Caco-2 (cell line): ENCODE data around the gene ULBP1. TPM values are rescaled to one million over a fixed set of nuclear protein-coding genes. Genes with fewer than 3 reads are reported as not detected.
"Not testable (repeated sequence)": the region's sequence is repeated elsewhere in the genome, so short reads cannot be mapped to it uniquely, and the experiment has no call there.

Source experiments
- BruUV-seq: library from RNA; stranded (reverse); fragments of 400-500 nt; replicated peaks from 2 replicates; lab custom pipeline; 2021; lab: Mats Ljungman, UMichigan
- CTCF ChIA-PET: fragments of 300-600 bp; sonication (Branson Sonifier 250); formaldehyde crosslinking; loops from one replicate; lab custom pipeline; 2022; ENCODE audit warnings: antibody characterized with exemption; lab: Charles Lee
- POLR2A ChIA-PET: fragments of 300-600 bp; sonication (Branson Sonifier 250); formaldehyde crosslinking; loops from one replicate; lab custom pipeline; 2022; ENCODE audit warnings: antibody characterized with exemption; lab: Charles Lee
- DNase-seq, 2 experiments: peaks; one replicate each; pipeline versions ENCODE4 v3.0.0 to v3.0.0-alpha.2; 2020 to 2022
- H3K27me3 ChIP-seq: replicated peaks from 2 replicates; pipeline ENCODE4 v1.6.0; 2011; ENCODE audit warnings: low read length; ENCODE audit not compliant: control insufficient read depth, insufficient read depth
- H3K36me3 ChIP-seq: 2 replicates; pipeline ENCODE4 v1.5.1; 2011; ENCODE audit warnings: low read length; ENCODE audit not compliant: control insufficient read depth, insufficient read depth
- H3K4me1 ChIP-seq: fragments of 250-450 bp; sonication (Bioruptor Pico); 2 replicates; pipeline ENCODE4 v1.5.1; 2020; ENCODE audit warnings: mild to moderate bottlenecking
- H3K4me3 ChIP-seq: 2 replicates; pipeline ENCODE4 v1.5.1; 2011; ENCODE audit warnings: low read depth, mild to moderate bottlenecking, control low read depth, low read length
- H3K9me3 ChIP-seq: fragments of 250-450 bp; sonication (Bioruptor Pico); 2 replicates; pipeline ENCODE4 v1.5.1; 2020; ENCODE audit warnings: mild to moderate bottlenecking, moderate library complexity
- H3K27ac Mint-ChIP-seq: one replicate; pipeline ENCODE4 v1.8.0; 2022; ENCODE audit warnings: mixed read lengths; ENCODE audit not compliant: unreplicated experiment
- H3K27me3 Mint-ChIP-seq: one replicate; pipeline ENCODE4 v1.8.0; 2022; ENCODE audit warnings: mixed read lengths; ENCODE audit not compliant: insufficient read depth, unreplicated experiment
- H3K36me3 Mint-ChIP-seq: one replicate; pipeline ENCODE4 v1.8.0; 2022; ENCODE audit warnings: mild to moderate bottlenecking, mixed read lengths; ENCODE audit not compliant: insufficient read depth, unreplicated experiment
- H3K4me1 Mint-ChIP-seq: one replicate; pipeline ENCODE4 v1.8.0; 2022; ENCODE audit warnings: low read depth, mixed read lengths; ENCODE audit not compliant: unreplicated experiment
- H3K4me3 Mint-ChIP-seq: one replicate; pipeline ENCODE4 v1.8.0; 2022; ENCODE audit warnings: mild to moderate bottlenecking, moderate library complexity, mixed read lengths; ENCODE audit not compliant: unreplicated experiment
- H3K9me3 Mint-ChIP-seq: one replicate; pipeline ENCODE4 v1.8.0; 2022; ENCODE audit warnings: mixed read lengths; ENCODE audit not compliant: unreplicated experiment
- CTCF ChIP-seq, 2 experiments: fragments of 200-600 bp in 1 of 2; IDR thresholded peaks; 1 replicate in 1 of 2; 2 replicates in 1 of 2; pipeline versions ENCODE4 v1.5.1 to v1.8.0; 2011 to 2022; ENCODE audit warnings: antibody characterized with exemption in 1 of 2, control low read depth in 1 of 2, inconsistent platforms in 1 of 2, low read depth in 1 of 2, low read length in 1 of 2, mild to moderate bottlenecking in 1 of 2, moderate library complexity in 1 of 2; ENCODE audit not compliant: insufficient read depth in 1 of 2, severe bottlenecking in 1 of 2, unreplicated experiment in 1 of 2
- intact Hi-C: fragments of 100-400 bp; cut with micrococcal nuclease; formaldehyde crosslinking; loops from one replicate; pipeline ENCODE4 v1.10.0; 2022; ENCODE audit not compliant: unreplicated experiment
- total RNA-seq: library from RNA; stranded (reverse); gene quantifications from 2 replicates; pipeline ENCODE4 v1.2.3, GENCODE V29; 2022

Gene ULBP1
- total RNA-seq, 1 experiment from 2014 or later, result 7.7 TPM

GRCh38 chr6:149917679-149918078, 46.1 kb upstream of the ULBP1 start:
- Histone ChIP-seq H3K4me3 (no peak overlapping the region), H3K4me1 (no peaks in the 10 kb centered on the region), H3K27me3 (peaks cover 1% of the 10 kb centered on the region; the same call in 1 of the 2 replicates), H3K36me3 (no peaks in the 10 kb centered on the region), H3K9me3 (no peaks in the 10 kb centered on the region)
- no peak for DNase-seq
- intact Hi-C loops, result no loop called here
- no peaks in the 10 kb centered on the region for H3K9me3 Mint-ChIP-seq
- peaks cover 33% of the 10 kb centered on the region for H3K27me3 Mint-ChIP-seq
- TF ChIP-seq CTCF (IDR thresholded peaks at IDR 0.05; ENCODE audit: insufficient read depth in 1 of 2, low read depth in 1 of 2, low read length in 1 of 2, severe bottlenecking in 1 of 2, unreplicated experiment in 1 of 2), result no peak
- ChIA-PET CTCF (no interaction called here), POLR2A (no interaction called here)
- peaks cover 7% of the 10 kb centered on the region for H3K4me1 Mint-ChIP-seq
- BruUV-seq, result no TSS peak
- no peaks in the 10 kb centered on the region for H3K36me3 Mint-ChIP-seq
- no peak overlapping the region for H3K27ac Mint-ChIP-seq
- no peak overlapping the region for H3K4me3 Mint-ChIP-seq

- H3K36me3 Mint-ChIP-seq, result no peaks in the 10 kb centered on the region
- H3K27me3 Mint-ChIP-seq, result peaks cover 30% of the 10 kb centered on the region
- Histone ChIP-seq H3K4me3 (no peak overlapping the region), H3K9me3 (no peaks in the 10 kb centered on the region), H3K27me3 (peaks cover 1% of the 10 kb centered on the region; the same call in 1 of the 2 replicates), H3K36me3 (no peaks in the 10 kb centered on the region), H3K4me1 (no peaks in the 10 kb centered on the region)
- ChIA-PET CTCF (no interaction called here), POLR2A (no interaction called here)
- H3K4me1 Mint-ChIP-seq, result peaks cover 7% of the 10 kb centered on the region
- no TSS peak for BruUV-seq
- no peak overlapping the region for H3K27ac Mint-ChIP-seq
- no peak for TF ChIP-seq CTCF (IDR thresholded peaks at IDR 0.05; ENCODE audit: insufficient read depth in 1 of 2, low read depth in 1 of 2, low read length in 1 of 2, severe bottlenecking in 1 of 2, unreplicated experiment in 1 of 2)
- peak in 1 of 2 experiments; percentile 19 for DNase-seq
- no peak overlapping the region for H3K4me3 Mint-ChIP-seq
- intact Hi-C loops, result no loop called here
- no peaks in the 10 kb centered on the region for H3K9me3 Mint-ChIP-seq
These were observed 45.4 kb upstream of the ULBP1 start for GRCh38 chr6:149918151-149918905.

- CTCF ChIA-PET, result not testable (repeated sequence)
These were observed 44.5 kb upstream of the ULBP1 start for GRCh38 chr6:149919126-149919833.

More at GRCh38 chr6:149919126-149919833, 44.5 kb upstream of the ULBP1 start:
- intact Hi-C loops, H3K4me3 Mint-ChIP-seq, H3K4me3 ChIP-seq, H3K9me3 Mint-ChIP-seq, H3K9me3 ChIP-seq, H3K36me3 ChIP-seq, H3K27ac Mint-ChIP-seq, H3K4me1 ChIP-seq, H3K36me3 Mint-ChIP-seq, BruUV-seq, POLR2A ChIA-PET, H3K27me3 ChIP-seq, H3K4me1 Mint-ChIP-seq: not testable (repeated sequence)
- peak in 1 of 2 experiments; percentile 7 for DNase-seq
- H3K27me3 Mint-ChIP-seq, result peaks cover 26% of the 10 kb centered on the region
